Measurements from ENCODE around the gene SLC49A4.
A peak's percentile ranks its signal among the peaks of the same experiment; 100 is the strongest.

The SLC49A4 gene

GRCh38 chr3:122787872-122788271 lies 7.0 kb upstream of the SLC49A4 start:
- no peak overlapping the region for H3K4me3 ChIP-seq (ENCODE audit: low read length)
- DNase-seq (ENCODE audit: low read depth): no peak

DNA sequence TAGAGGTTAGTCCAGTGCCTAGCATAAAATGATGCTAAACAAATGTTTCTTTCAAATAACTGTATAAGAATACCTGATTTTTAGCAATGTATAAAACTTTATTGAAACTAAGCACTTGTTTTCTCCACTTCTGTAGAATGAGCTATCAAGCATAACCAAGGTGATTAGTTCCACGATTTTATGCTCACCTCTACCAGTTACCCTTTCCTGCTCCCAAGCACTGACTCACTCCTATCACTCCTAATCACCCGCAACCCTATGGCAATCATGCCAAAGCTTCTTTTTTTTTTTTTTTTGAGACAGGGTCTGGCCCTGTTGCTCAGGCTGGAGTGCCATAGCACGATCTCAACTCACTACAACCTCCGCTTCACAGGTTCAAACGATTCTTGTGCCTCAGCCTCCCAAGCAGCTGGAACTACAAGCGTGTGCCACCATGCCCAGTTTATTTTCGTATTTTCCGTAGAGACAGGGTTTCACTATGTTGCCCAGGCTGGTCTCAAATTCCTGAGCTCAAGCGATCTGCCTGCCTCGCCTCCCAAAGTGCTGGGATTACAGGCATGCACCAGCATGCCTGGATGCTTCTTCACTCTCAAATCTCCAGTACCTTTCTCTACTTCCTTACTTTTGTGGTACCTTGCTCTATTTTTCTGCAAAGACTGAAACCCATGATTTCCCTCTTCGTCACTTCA lies 5.1 kb upstream of the SLC49A4 start:
- H3K27me3 ChIP-seq (replicated peaks; ENCODE audit: control insufficient read depth, insufficient read depth, low read length): no peaks in the 10 kb centered on the region
- no peaks in the 10 kb centered on the region for H3K9me3 ChIP-seq (ENCODE audit: control insufficient read depth, low read length)
- H3K4me3 ChIP-seq (ENCODE audit: low read length): no peak overlapping the region
- no peak for DNase-seq (ENCODE audit: low read depth)
- H3K4me1 ChIP-seq (ENCODE audit: control insufficient read depth, insufficient read depth, low read length): peaks cover 23% of the 10 kb centered on the region
- no peak overlapping the region for H3K9ac ChIP-seq (ENCODE audit: low read length)
- no peaks in the 10 kb centered on the region for H3K36me3 ChIP-seq (ENCODE audit: control insufficient read depth, insufficient read depth, low read length, severe bottlenecking)

More at GRCh38 chr3:122787872-122788271, 7.0 kb upstream of the SLC49A4 start:
- H3K9ac ChIP-seq (ENCODE audit: low read length): no peak overlapping the region
- no peaks in the 10 kb centered on the region for H3K27me3 ChIP-seq (replicated peaks; ENCODE audit: control insufficient read depth, insufficient read depth, low read length)
- H3K9me3 ChIP-seq (ENCODE audit: control insufficient read depth, low read length): no peaks in the 10 kb centered on the region
- H3K4me1 ChIP-seq (ENCODE audit: control insufficient read depth, insufficient read depth, low read length): peaks cover 19% of the 10 kb centered on the region
- no peaks in the 10 kb centered on the region for H3K36me3 ChIP-seq (ENCODE audit: control insufficient read depth, insufficient read depth, low read length, severe bottlenecking)

GRCh38 chr3:122793568-122794416 lies 1.1 kb upstream of the SLC49A4 start, which contains the start of gene HSPBAP1:
Gene HSPBAP1, minus strand, starts transcription at chr3:122793831. Its CDS starts 151 bp downstream, at chr3:122793680.
- Histone ChIP-seq H3K9me3 (ENCODE audit: control insufficient read depth, low read length) (no peaks in the 10 kb centered on the region), H3K36me3 (ENCODE audit: control insufficient read depth, insufficient read depth, low read length, severe bottlenecking) (no peaks in the 10 kb centered on the region), H3K4me1 (ENCODE audit: control insufficient read depth, insufficient read depth, low read length) (peaks cover 23% of the 10 kb centered on the region), H3K9ac (ENCODE audit: low read length) (peak within 1 kb of the TSS; percentile 89), H3K4me3 (ENCODE audit: low read length) (peak within 1 kb of the TSS; percentile 86), H3K27me3 (replicated peaks; ENCODE audit: control insufficient read depth, insufficient read depth, low read length) (no peaks in the 10 kb centered on the region)
- DNase-seq (ENCODE audit: low read depth): peak; percentile 94

DNA sequence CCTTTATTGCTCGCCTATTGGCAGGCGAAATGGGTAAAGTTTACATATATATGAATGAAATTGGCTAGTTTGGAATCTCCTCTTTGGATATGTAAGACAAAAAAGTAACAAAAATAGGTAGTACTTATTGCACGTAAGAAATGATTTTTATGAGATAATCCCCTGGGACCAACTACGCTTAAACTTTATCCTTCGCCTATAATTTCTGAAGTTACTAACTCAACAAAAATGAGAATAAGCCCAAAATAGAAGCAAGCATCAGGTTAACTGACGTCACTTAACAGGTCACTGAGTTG lies 438 bp upstream of the SLC49A4 start:
- Histone ChIP-seq H3K4me3 (ENCODE audit: low read length) (peak overlapping the region; percentile 86), H3K4me1 (ENCODE audit: control insufficient read depth, insufficient read depth, low read length) (peaks cover 23% of the 10 kb centered on the region), H3K36me3 (ENCODE audit: control insufficient read depth, insufficient read depth, low read length, severe bottlenecking) (no peaks in the 10 kb centered on the region), H3K9me3 (ENCODE audit: control insufficient read depth, low read length) (no peaks in the 10 kb centered on the region), H3K27me3 (replicated peaks; ENCODE audit: control insufficient read depth, insufficient read depth, low read length) (no peaks in the 10 kb centered on the region), H3K9ac (ENCODE audit: low read length) (peak overlapping the region; percentile 89)
- DNase-seq (ENCODE audit: low read depth): no peak

- Histone ChIP-seq H3K4me1 (ENCODE audit: control insufficient read depth, insufficient read depth, low read length) (peaks cover 23% of the 10 kb centered on the region), H3K9me3 (ENCODE audit: control insufficient read depth, low read length) (no peaks in the 10 kb centered on the region), H3K9ac (ENCODE audit: low read length) (peak overlapping the region; percentile 89), H3K36me3 (ENCODE audit: control insufficient read depth, insufficient read depth, low read length, severe bottlenecking) (no peaks in the 10 kb centered on the region), H3K4me3 (ENCODE audit: low read length) (peak overlapping the region; percentile 86), H3K27me3 (replicated peaks; ENCODE audit: control insufficient read depth, insufficient read depth, low read length) (no peaks in the 10 kb centered on the region)
- peak; percentile 28 for DNase-seq (ENCODE audit: low read depth)
Observed at GRCh38 chr3:122795674-122796195, 866 bp downstream of the SLC49A4 start.

DNA sequence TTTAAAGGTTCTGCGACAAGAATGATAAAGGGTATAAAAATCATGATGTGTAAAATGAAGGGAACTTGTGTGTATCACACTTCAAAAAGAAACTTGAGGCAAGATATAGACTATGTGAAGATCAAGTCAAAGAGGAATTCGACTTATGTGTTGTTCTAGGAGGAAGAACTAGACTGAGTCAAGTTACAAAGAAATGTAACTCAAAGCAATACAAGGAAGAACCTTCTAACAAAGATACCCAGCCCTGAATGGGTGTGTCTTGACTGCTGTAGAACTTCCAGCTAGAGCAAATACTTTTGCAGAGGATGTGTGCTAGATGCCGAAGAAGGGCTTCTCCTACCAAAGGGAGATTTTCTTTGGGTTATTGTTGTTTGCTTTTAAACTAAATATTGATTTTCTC lies 2.4 kb downstream of the SLC49A4 start:
- H3K9ac ChIP-seq (ENCODE audit: low read length): no peak overlapping the region
- no peaks in the 10 kb centered on the region for H3K36me3 ChIP-seq (ENCODE audit: control insufficient read depth, insufficient read depth, low read length, severe bottlenecking)
- H3K27me3 ChIP-seq (replicated peaks; ENCODE audit: control insufficient read depth, insufficient read depth, low read length): no peaks in the 10 kb centered on the region
- no peaks in the 10 kb centered on the region for H3K9me3 ChIP-seq (ENCODE audit: control insufficient read depth, low read length)
- H3K4me1 ChIP-seq (ENCODE audit: control insufficient read depth, insufficient read depth, low read length): peaks cover 23% of the 10 kb centered on the region
- no peak overlapping the region for H3K4me3 ChIP-seq (ENCODE audit: low read length)
- peak; percentile 43 for DNase-seq (ENCODE audit: low read depth)

GRCh38 chr3:122799322-122799721 lies 4.5 kb downstream of the SLC49A4 start:
- Histone ChIP-seq H3K4me1 (ENCODE audit: control insufficient read depth, insufficient read depth, low read length) (peaks cover 13% of the 10 kb centered on the region), H3K9me3 (ENCODE audit: control insufficient read depth, low read length) (no peaks in the 10 kb centered on the region), H3K9ac (ENCODE audit: low read length) (no peak overlapping the region), H3K27me3 (replicated peaks; ENCODE audit: control insufficient read depth, insufficient read depth, low read length) (no peaks in the 10 kb centered on the region), H3K4me3 (ENCODE audit: low read length) (no peak overlapping the region), H3K36me3 (ENCODE audit: control insufficient read depth, insufficient read depth, low read length, severe bottlenecking) (no peaks in the 10 kb centered on the region)
- no peak for DNase-seq (ENCODE audit: low read depth)

GRCh38 chr3:122800031-122800430 lies 5.2 kb downstream of the SLC49A4 start:
- Histone ChIP-seq H3K36me3 (ENCODE audit: control insufficient read depth, insufficient read depth, low read length, severe bottlenecking) (no peaks in the 10 kb centered on the region), H3K4me3 (ENCODE audit: low read length) (no peak overlapping the region), H3K4me1 (ENCODE audit: control insufficient read depth, insufficient read depth, low read length) (peaks cover 10% of the 10 kb centered on the region), H3K9me3 (ENCODE audit: control insufficient read depth, low read length) (no peaks in the 10 kb centered on the region), H3K9ac (ENCODE audit: low read length) (no peak overlapping the region), H3K27me3 (replicated peaks; ENCODE audit: control insufficient read depth, insufficient read depth, low read length) (no peaks in the 10 kb centered on the region)
- DNase-seq (ENCODE audit: low read depth): no peak

DNA sequence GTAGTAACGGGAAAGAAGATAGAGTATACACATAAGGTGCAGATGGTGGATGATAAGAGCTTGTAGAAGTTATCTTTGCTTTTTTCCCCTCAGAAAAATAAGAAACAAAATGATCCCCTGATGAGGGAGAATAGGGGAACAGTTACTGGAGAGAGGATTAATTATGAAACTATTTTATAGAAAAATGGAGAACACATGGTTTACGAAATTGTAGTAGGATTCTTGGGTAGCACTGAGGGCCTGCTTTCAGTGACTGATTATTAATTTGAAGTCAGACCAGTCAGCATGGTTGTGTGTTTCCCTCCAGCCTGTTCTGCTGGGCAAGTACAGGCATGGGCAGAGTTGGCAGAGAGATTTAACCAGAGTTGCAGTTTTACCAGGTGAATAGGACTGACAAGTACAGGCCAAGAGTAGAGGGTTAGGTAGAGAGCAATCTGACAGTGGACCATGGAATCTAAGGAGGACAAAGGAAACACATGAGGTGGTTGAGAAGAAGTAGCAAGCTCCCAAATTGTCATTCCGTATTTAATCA lies 5.9 kb downstream of the SLC49A4 start:
- Histone ChIP-seq H3K27me3 (replicated peaks; ENCODE audit: control insufficient read depth, insufficient read depth, low read length) (no peaks in the 10 kb centered on the region), H3K4me1 (ENCODE audit: control insufficient read depth, insufficient read depth, low read length) (peaks cover 6% of the 10 kb centered on the region), H3K9ac (ENCODE audit: low read length) (no peak overlapping the region), H3K4me3 (ENCODE audit: low read length) (no peak overlapping the region), H3K9me3 (ENCODE audit: control insufficient read depth, low read length) (no peaks in the 10 kb centered on the region), H3K36me3 (ENCODE audit: control insufficient read depth, insufficient read depth, low read length, severe bottlenecking) (no peaks in the 10 kb centered on the region)
- DNase-seq (ENCODE audit: low read depth): no peak

- Histone ChIP-seq H3K9me3 (ENCODE audit: control insufficient read depth, low read length) (no peaks in the 10 kb centered on the region), H3K27me3 (replicated peaks; ENCODE audit: control insufficient read depth, insufficient read depth, low read length) (no peaks in the 10 kb centered on the region), H3K4me3 (ENCODE audit: low read length) (no peak overlapping the region), H3K4me1 (ENCODE audit: control insufficient read depth, insufficient read depth, low read length) (no peaks in the 10 kb centered on the region), H3K9ac (ENCODE audit: low read length) (no peak overlapping the region), H3K36me3 (ENCODE audit: control insufficient read depth, insufficient read depth, low read length, severe bottlenecking) (no peaks in the 10 kb centered on the region)
- no peak for DNase-seq (ENCODE audit: low read depth)
Observed at GRCh38 chr3:122802323-122802722, 7.5 kb downstream of the SLC49A4 start.

- Histone ChIP-seq H3K4me3 (ENCODE audit: low read length) (no peak overlapping the region), H3K9ac (ENCODE audit: low read length) (no peak overlapping the region), H3K36me3 (ENCODE audit: control insufficient read depth, insufficient read depth, low read length, severe bottlenecking) (no peaks in the 10 kb centered on the region), H3K9me3 (ENCODE audit: control insufficient read depth, low read length) (no peaks in the 10 kb centered on the region), H3K27me3 (replicated peaks; ENCODE audit: control insufficient read depth, insufficient read depth, low read length) (no peaks in the 10 kb centered on the region), H3K4me1 (ENCODE audit: control insufficient read depth, insufficient read depth, low read length) (no peaks in the 10 kb centered on the region)
- no peak for DNase-seq (ENCODE audit: low read depth)
Observed at GRCh38 chr3:122803977-122804376, 9.1 kb downstream of the SLC49A4 start.
